Stimulated activated CD4-positive, alpha-beta T cell treated with anti-CD3 and anti-CD28 coated beads, TNF-alpha, amount 100 ng/mL, for 1 hour (primary cell): ENCODE data around the gene IL22.
"Not testable (repeated sequence)": the region's sequence is repeated elsewhere in the genome, so short reads cannot be mapped to it uniquely, and the experiment has no call there.

Source experiments
- DNase-seq, 3 donors: peaks; one replicate each; pipeline ENCODE4 v3.0.0-alpha.2; 2020; ENCODE audit warnings: low read depth in 3 of 3, low spot score in 1 of 3

The IL22 gene

DNA sequence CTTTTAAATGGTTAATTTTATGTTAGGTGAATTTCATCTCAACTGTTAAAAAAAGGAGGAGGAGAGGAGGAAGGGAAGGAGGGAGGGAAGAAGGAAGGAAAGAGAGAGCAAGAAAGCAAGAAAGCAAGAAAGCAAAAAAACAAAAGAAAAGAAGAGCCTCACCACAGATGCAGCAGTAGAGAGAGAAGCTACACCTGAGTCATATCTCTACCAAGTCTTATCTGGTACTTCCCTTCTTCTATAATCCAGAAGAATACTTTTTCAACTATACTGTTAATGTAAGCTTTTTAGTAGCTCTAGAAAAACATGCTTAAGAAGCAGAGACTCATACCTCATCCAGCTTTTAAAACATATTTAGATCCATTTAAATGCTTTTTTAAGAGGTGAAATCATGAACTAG lies 22.2 kb downstream of the IL22 start:
- no peak for DNase-seq

DNA sequence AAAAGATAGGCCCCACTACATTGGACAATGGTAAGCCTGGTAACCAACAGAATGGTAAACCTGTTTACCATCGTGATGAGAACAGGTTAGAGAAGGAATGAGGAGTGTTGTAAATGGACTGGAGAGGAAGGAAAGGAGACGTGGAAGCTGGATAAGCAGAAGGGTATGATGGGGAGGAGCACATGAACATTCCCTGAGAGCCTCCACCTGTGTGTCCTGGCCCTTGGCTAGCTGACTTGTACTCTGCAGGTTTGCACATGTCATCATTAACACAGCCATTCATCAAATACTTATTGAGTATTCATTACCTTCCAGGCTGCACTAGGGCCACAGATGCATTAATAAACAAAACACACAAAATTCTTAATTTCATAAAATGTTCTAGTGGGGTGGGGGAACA lies 23.4 kb downstream of the IL22 start:
- DNase-seq, result no peak

DNA sequence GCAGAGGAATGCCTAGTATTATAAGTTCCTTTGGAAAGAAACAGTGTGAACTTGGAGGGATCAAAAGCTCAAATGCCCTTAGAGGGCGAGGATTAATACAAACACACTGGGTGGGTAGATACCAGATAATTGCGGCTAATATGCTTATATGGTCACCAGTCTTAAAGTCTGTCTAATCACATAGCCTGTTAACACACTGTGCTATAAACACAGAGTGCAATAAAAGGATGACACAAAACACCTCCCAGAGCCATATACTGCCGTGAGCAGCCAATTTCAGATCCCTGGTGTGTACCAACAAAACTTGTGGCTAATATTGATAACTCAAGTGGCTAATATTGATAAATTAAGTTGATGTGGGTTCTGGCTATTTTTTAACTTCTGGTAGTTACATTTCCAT lies 26.0 kb downstream of the IL22 start:
- DNase-seq, result no peak

GRCh38 chr12:68225576-68226476 lies 27.6 kb downstream of the IL22 start, which contains the start of gene IL26:
Gene IL26 (minus strand): TSS chr12:68225810. CDS start chr12:68225756, 54 bp downstream.
- DNase-seq, result no peak

DNA sequence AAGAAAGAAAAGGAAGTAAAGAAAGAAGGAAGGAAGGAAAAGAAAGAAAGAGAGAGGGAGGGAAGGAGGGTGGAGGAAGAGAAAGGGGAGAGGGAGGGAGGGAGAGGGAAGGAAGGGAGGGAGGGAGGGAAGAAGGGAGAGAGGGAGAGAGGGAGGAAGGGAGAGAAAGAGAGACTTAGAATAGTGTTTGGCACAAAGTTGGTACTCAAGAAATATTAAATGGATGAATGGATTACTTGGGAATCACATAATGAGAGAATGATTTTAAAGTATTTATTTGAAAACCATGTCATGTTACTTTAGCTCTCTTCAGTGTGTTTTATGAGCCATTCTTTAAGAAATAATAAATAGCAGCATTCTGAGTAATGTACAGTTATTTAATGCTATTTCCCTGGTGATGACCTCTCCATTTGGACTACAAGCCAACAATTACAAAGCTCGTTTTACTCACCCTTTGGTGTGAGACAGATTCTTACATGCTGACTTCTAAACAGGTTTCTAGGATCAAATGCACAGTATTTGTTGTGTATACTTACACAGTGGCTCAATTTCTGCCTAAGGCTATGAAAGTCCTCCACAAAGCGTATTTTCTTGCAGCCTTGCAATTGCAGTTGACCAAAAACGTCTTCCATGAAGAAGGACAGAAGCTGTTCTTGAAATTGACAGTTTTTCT lies 28.7 kb downstream of the IL22 start:
- DNase-seq, result no peak

DNA sequence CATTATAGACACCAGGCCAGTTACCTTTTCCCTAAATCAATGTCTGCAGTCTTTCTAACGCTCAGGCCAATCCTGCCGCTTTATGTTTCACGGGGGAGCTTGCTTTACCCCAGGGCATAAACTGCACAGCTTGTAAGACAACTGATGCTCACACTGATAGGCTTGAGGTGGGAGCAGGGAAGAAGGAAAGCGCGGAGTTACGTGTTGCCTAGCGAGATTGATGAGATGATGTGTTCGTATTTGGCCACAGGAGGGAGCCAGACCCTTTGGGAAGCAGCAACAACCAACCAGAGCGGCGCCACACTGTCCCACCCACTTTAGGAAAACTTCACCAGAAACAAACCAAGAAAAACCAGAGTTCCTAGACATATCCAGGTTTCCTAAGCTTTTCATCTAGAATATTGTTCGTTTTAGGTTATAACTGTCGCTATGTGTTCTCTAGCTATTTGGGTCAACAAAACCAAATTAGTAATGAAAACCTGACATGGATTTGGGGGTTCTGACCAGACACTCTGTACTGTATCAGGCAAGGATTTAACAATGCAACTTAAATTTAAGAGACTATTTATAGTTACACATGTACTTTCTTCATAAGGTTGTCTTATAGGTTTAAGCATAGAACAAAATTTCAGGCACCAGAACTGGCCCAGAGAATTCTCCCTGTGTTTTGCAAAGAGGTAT lies 30.2 kb downstream of the IL22 start:
- peak; percentile 32 to 47 (median 37) for DNase-seq

DNA sequence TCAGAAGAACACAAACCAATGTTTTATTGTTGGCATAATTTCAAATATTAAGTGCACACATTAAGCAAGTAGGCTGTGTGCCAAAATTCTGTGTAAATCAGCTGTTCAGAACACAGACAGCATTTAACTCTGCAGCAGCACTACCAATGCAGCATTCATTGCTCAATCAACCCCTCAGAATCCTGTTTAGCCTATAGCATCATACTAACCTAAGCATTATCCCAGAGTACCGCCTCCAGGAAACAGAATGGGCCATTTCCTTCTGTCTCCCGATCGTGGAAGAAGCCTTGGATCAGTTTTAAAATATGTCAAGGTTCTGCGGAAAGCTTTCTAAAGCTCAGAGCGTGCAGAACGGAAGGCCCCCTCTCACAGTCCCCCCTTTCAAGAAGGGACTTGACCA lies 31.1 kb downstream of the IL22 start:
- DNase-seq, result no peak

- DNase-seq, result no peak
Measured at GRCh38 chr12:68221497-68221896, 31.9 kb downstream of the IL22 start.

DNA sequence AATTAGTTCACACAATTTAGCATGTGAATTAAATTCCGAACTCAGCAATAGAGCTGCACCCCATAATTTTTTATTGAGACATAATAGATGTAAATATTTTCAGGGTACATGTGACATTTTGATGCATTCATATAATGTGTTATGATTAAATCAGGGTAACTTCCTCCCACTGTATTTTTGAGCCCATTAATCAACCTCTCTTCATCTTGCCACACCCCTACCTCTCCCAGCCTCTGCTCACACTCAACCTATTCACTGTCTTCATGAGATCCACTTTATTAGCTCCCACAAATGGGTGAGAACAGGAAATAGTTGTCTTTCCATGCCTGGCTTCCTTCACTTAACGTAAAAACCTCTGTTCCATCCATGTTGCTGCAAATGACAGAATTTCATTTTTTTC lies 42.5 kb downstream of the IL22 start:
- DNase-seq, result no peak

DNA sequence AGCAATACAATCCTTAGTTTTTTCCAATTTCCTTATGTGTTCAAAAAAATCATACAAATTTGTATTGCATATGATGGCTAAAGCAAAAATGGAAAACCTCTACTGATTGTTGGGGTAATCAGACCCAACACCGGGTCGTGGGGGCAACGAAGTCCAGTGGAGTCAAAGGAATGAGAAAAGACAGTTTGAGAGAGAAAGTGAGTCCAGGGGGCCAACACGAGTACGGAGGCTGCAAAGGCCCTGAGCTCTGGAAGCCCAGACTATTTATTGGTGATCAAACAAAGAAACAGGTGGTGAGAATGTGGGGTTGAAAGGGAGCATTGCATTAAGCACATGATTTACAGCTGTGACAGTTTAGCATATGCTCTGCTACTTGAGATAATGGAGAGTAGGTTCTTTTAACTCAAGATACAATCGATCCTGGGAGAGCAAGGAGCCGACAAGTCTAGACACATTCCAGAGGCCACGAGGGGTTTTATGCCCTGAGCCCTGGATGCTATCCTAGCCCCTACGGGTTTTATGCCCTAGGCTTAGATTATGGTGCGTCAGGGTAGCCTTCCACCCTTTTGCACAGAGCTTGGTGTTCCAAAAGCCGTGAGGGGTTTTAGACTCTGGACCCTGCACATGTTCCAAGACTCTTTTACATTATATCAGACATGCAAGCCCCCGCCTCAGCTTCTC lies 44.2 kb downstream of the IL22 start:
- DNase-seq, result not testable (repeated sequence)

DNA sequence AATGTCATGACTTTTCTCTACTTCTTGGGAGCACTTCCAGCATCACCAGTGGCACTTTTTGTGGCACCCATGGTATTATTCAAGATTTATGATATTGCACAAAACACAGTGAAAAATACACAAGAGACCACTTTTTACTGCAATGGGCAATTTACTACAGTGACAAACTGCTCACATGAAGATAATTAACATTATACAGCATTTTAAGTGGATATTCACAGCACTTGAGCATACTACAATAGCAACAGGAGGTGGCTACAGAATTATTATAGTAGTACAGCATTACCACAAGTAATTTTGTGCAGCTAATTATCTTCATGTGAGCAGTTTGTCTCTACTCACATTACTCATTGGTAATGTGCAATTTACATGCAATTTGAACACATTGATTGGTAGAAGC lies 46.1 kb downstream of the IL22 start:
- no peak for DNase-seq

DNA sequence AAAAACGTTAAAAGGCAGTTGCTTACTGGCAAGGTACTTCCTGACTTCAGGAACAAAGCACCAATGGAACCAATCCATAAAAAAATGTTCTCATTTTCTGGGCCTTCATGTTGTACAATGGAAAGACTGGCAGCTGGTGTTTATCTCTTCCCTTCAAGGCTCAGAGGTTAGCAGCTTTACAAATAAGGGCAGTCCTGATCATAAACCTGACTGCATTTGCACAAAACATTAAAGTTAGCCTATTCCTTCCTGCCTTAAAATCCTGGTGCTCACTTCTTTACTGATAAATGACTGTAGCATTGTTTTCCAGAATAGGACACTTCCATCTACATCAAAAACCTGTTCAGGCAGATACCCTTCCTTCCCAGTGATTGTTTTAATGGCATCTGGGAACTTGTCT lies 47.0 kb downstream of the IL22 start:
- no peak for DNase-seq

- no peak for DNase-seq
Measured at GRCh38 chr12:68203460-68203875, 49.9 kb downstream of the IL22 start.

GRCh38 chr12:68200854-68201253 lies 52.5 kb downstream of the IL22 start:
- DNase-seq, result no peak

DNA sequence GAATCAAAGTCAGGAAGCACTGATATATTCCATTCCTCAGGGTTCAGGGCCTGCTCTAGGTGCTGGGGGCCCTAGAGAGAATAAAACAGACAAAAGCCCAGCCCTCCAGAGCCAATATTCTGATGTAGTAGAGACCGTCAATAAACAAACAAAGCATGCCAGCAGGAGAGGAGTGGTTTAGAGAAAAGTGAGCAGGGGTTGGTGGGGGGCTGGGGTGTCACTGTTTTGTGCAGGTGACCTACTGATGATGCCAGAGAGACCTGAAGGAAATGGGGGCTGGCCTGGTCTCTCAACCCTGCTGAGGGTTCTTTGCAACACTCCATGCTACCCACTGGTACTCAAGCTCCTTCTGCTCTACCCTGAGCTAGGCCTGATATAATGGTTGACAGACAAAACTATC lies 54.3 kb downstream of the IL22 start:
- no peak for DNase-seq

- no peak for DNase-seq
Measured at GRCh38 chr12:68198507-68199086, 54.8 kb downstream of the IL22 start.
